NCI-H1092 (cell line): ENCODE measurements around the gene PTBP2.
"Not testable (repeated sequence)": the region's sequence is repeated elsewhere in the genome, so short reads cannot be mapped to it uniquely, and the experiment has no call there.

ENCODE experiments used
- DNase-seq: peaks from one replicate; lab custom pipeline; 2025; lab: John Stamatoyannopoulos, UW

The PTBP2 gene

DNA sequence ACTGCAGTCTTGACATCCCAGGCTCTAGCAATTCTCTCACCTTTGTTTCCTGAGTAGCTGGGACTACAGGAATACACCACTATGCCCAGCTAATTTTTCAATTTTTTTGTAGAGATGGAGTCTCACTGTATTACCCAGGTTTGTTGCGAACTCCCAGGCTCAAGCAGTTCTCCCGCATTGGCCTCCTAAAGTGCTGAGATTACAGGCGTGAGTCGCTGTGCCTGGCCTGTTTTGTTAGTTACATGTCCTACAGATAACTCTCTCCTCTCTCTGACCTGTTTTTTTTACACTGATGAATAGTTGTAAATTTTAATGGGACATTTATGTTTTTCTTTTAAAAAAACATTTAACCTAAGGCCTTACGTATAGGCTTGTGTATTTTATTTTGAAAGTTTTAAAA is 19.8 kb downstream of the PTBP2 start:
- no peak for DNase-seq

DNA sequence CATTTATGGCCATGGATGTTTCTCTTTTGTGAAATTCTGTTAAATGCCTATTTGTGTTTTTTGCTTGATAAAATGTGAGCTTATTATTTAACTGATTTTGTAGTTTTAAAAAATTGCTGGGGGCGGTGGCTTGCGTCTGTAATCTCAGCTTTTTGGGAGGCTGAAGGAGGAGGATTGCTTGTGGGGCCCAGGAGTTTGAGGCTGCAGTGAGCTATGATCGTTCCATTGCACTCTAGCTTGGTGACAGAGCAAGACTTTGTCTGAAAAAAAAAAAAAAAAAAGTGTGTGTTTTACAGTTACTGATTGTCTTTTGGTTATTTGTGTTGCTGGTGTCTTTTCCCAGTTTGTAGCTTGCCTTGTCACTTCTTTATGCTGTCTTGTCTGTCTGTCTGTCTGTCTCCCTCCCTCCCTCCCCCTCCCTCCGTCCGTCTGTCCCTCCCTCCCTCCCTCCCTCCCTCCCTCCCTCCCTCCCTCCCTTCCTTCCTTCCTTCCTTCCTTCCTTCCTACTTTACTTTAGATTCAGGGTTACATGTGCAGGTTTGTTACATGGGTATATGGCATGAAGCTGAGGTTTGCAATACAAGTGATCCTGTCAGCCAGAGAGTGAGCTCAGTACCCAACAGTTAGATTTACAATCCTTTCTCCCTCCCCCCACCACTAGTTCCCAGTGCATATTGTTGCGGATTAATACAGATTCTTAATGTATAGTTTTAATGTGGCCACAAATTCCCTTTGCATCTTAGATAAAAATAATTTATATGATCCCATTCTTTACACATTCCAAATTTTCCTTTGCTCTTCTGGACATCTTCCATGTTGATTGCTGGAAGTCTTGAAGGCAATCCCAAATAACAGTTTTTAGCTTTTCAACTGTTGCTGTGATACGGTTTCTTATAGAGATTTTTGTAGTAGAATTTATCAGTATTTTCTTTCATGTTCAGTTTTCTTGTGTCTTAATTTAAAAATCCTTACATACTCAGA is 25.1 kb downstream of the PTBP2 start:
- DNase-seq: no peak

DNA sequence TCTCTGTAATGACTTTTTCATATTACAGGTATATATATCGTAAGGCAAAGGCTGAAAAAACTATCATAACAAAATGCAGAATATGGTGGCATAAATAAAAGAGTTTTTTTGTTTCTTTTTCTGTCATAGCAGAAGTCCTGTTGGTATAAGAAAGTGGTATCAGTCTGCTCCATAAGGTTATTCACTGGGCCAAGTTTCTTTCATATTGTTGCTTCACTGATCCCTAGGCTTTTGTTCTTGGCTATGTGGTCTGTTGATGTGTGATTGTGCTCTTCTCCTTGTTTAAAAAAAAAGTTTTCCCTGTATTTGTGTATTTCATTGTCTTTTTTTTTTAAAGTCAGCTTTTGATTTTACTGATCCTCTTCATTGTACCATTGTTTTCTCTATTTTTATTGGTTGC is 26.0 kb downstream of the PTBP2 start:
- no peak for DNase-seq

DNA sequence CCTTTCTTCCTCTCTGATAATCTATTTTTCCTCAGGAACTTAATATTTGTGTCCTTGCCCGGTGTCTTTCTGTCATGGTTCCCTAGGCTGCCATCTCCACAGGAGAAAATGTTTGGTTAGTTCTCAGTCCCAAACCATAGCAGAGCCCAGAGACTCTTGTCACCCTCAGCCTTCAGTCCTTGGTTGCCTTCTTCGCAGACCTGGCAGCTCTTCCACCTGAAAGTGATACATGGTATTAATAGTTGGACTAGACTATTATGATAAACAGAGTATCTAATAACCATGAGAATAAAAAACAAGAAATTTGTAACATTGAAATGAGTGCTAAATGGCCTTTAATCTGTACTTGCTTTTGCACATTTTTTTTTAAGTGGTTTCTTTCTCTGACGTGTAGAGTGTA is 26.5 kb downstream of the PTBP2 start:
- DNase-seq: no peak

DNA sequence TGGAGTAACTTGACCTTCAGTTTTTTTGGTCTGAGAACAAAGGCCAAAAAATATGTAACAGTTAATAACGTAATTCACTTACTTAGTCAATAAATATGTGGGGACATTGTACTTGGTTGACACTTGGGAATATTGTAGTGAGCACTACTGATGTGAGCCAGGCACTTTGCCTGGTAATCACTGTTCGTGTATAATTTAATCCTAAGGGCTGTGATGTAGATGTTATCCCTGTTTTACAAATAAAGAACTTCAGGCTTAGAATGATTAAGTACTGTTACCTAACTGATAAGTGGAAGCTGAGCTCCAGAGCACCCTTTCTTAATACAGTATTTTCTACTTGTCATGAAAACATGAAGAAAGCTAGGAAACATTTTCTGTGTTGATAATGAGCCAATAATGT is 28.0 kb downstream of the PTBP2 start:
- no peak for DNase-seq

GRCh38 chr1:96752394-96752793 is 30.8 kb downstream of the PTBP2 start:
- DNase-seq: no peak

DNA sequence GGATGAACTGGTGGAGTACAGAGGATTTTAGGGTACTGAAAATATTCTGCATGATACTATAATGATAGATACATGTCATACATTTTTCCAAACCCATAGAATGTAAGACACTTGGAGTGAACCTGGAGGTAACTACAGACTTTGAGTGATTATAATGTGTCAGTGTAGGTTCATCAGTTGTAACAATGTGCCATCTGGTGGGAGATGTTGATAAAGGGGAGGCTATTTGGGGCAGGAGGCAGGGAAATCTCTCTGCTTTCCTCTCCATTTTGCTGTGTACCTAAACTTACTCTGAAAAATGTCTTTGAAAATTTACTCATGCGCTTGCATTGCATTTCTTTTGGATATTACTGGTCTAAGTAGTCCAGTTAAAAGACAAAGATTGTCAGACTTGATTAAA is 35.2 kb downstream of the PTBP2 start:
- DNase-seq: no peak

GRCh38 chr1:96762586-96762985 is 41.0 kb downstream of the PTBP2 start:
- not testable (repeated sequence) for DNase-seq

DNA sequence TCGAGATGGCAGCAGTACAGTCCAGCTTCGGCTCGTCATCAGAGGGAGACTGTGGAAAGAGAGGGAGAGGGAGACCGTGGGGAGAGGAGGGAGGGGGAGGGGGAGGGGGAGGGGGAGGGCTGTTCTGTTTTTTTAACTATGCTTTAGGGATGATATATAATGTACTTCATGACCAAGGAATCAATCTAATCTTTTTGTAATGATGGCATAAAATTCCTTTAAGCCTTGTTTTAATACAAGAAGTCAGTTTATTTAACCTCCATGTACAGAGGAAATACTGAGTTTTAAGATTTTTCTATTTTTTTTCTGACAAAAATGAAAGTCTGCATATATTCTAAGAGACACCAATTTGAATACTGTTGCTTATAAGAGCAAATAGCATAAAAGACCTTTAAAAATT is 41.9 kb downstream of the PTBP2 start:
- DNase-seq: no peak

DNA sequence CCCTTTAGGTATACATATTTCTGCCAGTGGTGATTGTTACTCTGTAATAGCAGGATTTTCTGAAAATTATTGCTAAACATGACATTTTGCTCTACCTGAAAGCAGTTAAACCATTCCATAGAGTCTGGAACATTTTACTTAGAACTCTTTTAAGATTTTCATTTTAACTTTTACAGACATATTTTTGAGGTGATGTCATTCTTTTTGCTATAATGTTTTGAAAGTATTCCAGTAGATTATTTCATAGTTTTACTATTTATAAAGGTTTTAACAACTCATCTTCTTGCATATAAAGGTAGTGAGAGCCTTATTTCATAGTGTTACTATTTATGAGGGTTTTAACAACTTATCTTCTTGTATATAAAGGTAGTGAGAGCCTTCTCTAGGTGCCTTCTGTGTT is 42.9 kb downstream of the PTBP2 start:
- no peak for DNase-seq

DNA sequence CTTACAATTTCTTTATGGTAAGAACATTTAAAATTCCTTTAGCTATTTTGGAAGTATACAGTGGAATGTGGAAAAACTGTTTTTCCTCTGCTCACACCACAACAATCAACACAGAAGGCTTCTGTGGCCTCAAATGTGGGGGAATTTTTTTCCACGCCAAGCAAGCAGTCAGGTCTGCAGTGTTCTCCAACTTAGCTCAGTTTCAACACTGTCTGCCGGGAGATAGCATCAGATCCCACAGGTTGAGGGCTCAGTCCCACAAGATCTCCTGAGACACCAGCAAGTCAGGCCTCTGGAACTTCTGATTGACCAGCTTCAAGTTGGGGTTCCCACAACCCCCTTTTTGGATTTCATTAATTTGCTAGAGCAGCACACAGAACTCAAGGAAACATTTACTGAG is 50.3 kb downstream of the PTBP2 start:
- DNase-seq: no peak

- DNase-seq: no peak
Measured at GRCh38 chr1:96772349-96772748, 50.8 kb downstream of the PTBP2 start.

GRCh38 chr1:96772972-96773371 is 51.4 kb downstream of the PTBP2 start:
- no peak for DNase-seq

- DNase-seq: no peak
Measured at GRCh38 chr1:96782206-96782605, 60.6 kb downstream of the PTBP2 start.

GRCh38 chr1:96782856-96783255 is 61.3 kb downstream of the PTBP2 start:
- DNase-seq: no peak

GRCh38 chr1:96790599-96790998 is 69.0 kb downstream of the PTBP2 start:
- DNase-seq: no peak

DNA sequence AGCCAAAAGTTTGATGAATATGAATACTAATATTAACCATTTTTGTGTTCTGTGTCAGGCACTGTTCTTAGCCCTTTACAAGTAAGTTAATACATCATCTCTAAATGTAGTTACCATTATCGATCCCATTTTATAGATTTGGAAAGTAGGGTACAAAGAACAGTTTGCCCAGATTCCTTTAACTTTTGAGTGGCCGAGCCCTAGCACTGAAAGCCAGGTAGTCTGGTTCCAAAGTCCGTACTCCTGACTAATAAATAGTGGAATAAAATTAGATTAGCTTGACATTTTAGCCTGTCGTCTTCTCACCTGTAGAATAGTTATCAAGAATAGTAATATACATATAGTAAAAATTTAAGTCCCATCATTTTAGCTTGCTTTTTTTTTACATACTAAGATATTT is 70.6 kb downstream of the PTBP2 start:
- no peak for DNase-seq

DNA sequence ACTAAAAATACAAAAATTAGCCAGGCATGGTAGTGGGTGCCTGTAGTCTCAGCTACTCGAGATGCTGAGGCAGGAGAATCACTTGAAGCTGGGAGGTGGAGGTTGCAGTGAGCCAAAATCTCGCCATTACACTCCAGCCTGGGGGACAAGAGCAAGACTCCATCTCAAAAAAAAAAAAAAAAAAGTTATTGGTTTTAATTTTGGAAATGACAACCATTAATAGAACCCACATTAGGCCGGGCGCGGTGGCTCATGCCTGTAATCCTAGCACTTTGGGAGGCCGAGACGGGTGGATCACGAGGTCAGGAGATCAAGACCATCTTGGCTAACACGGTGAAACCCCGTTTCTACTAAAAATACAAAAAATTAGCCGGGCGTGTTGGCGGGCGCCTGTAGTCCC is 80.1 kb downstream of the PTBP2 start:
- DNase-seq: not testable (repeated sequence)

GRCh38 chr1:96804648-96805047 is 83.1 kb downstream of the PTBP2 start:
- no peak for DNase-seq

GRCh38 chr1:96808191-96808590 is 86.6 kb downstream of the PTBP2 start:
- no peak for DNase-seq

- no peak for DNase-seq
Measured at GRCh38 chr1:96815914-96816313, 94.3 kb downstream of the PTBP2 start.

- no peak for DNase-seq
Measured at GRCh38 chr1:96820107-96820506, 98.5 kb downstream of the PTBP2 start.

DNA sequence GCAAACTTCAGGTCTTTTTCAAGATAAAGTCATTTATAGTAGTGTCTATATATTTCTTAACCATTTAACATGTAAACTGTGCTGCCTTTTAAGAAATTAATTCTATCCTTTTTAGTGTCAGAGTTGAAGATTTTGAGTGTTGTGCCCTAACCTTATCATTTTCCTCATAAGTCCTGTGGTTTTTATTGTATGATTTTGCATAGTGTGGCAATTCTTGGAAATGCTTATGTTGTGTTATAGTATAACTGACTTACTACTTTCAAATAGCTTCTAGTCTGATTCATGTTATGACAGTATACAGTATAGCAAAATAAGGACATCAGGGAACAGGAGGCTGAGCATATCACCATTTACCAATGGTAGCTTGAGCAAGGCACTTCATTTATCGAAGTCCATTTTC is 99.1 kb downstream of the PTBP2 start:
- no peak for DNase-seq

GRCh38 chr1:96825231-96825630 is 103.6 kb downstream of the PTBP2 start:
- DNase-seq: peak; percentile 6
